SH-SY5Y (cell line): Measurements from ENCODE around the gene NANOS2.

Source experiments
- GATA2 ChIP-seq: IDR thresholded peaks from 2 replicates; pipeline ENCODE4 v1.6.1; 2011; ENCODE audit warnings: mild to moderate bottlenecking, low read depth, low read length
- GATA3 ChIP-seq: IDR thresholded peaks from 2 replicates; pipeline ENCODE4 v1.6.1; 2011; ENCODE audit warnings: low read depth, mild to moderate bottlenecking, low read length, moderate library complexity

- TF ChIP-seq GATA3 (no peak), GATA2 (no peak)
These were observed 32.6 kb downstream of the NANOS2 start for GRCh38 chr19:45881909-45882528.
